Measurements from ENCODE around the gene TRAF1. TPM values are rescaled to one million over a fixed set of nuclear protein-coding genes. Genes with fewer than 3 reads are reported as not detected.
A peak's percentile ranks its signal among the peaks of the same experiment; 100 is the strongest.

Gene TRAF1
- total and polyA plus RNA-seq, 8 donors, result 1.3 to 8.1 (median 2.4) TPM

GRCh38 chr9:120878188-120879130, 48.1 kb downstream of the TRAF1 start:
- no peaks in the 10 kb centered on the region for H3K4me1 ChIP-seq
- no peaks in the 10 kb centered on the region for H3K36me3 ChIP-seq
- WGBS, 2 donors, result 75 to 77% methylated on average over 8 of the region's 8 CpGs
- H3K27ac ChIP-seq, result no peak overlapping the region
- TF ChIP-seq CTCF (IDR thresholded peaks at IDR 0.05), result no peak
- no peaks in the 10 kb centered on the region for H3K27me3 ChIP-seq
- no peaks in the 10 kb centered on the region for H3K9me3 ChIP-seq
- H3K4me3 ChIP-seq, result no peak overlapping the region
- DNase-seq, result no peak
- intact Hi-C loops (cut with DNase I), result loop anchor here in 1 of 3 donors (10.0 kb wide), 1 partner anchor 46 kb away; the partner anchor contains the start of gene TRAF1
- FAIRE-seq, result no peak
- no peak for ATAC-seq

- FAIRE-seq (no peak), DNase-seq (peak in 5 of 6 donors; percentile 30 to 83 (median 52)), ATAC-seq (peak; percentile 11 to 60 (median 54))
- WGBS, 2 donors, result 2 to 5% methylated on average over 32 to 63 of the region's 63 CpGs
- TF ChIP-seq CTCF (IDR thresholded peaks at IDR 0.05), result no peak
- Histone ChIP-seq H3K9me3 (no peaks in the 10 kb centered on the region), H3K4me3 (peak overlapping the region in 3 of 4 donors; percentile 39 to 69 (median 53)), H3K27me3 (no peaks in the 10 kb centered on the region), H3K36me3 (no peaks in the 10 kb centered on the region), H3K27ac (peak overlapping the region in 2 of 4 donors; percentile 12 to 71), H3K4me1 (no peaks in the 10 kb centered on the region)
- intact Hi-C loops (cut with DNase I), result loop anchor here in 1 of 3 donors (10.0 kb wide), 1 partner anchor 47 kb away; the partner anchor contains the start of gene TRAF1
Measured at GRCh38 chr9:120877276-120878034, 49.1 kb downstream of the TRAF1 start.

GRCh38 chr9:120876842-120877240, 49.8 kb downstream of the TRAF1 start, which contains the start of gene PHF19:
Gene PHF19, minus strand, starts transcription at chr9:120877188. Its CDS starts 2,447 bp downstream, at chr9:120874741.
- intact Hi-C loops (cut with DNase I), result loop anchor here in 1 of 3 donors (10.0 kb wide), 1 partner anchor 48 kb away; the partner anchor contains the start of gene TRAF1
- no peaks in the 10 kb centered on the region for H3K9me3 ChIP-seq
- no peaks in the 10 kb centered on the region for H3K36me3 ChIP-seq
- peak within 1 kb of the TSS; percentile 39 to 69 (median 48) for H3K4me3 ChIP-seq
- no peak for TF ChIP-seq CTCF (IDR thresholded peaks at IDR 0.05)
- DNase-seq (peak in 1 of 6 donors; percentile 64), FAIRE-seq (no peak), ATAC-seq (peak; percentile 6 to 32 (median 22))
- peak within 1 kb of the TSS; percentile 31 to 75 (median 62) for H3K27ac ChIP-seq
- H3K4me1 ChIP-seq, result no peaks in the 10 kb centered on the region
- H3K27me3 ChIP-seq, result no peaks in the 10 kb centered on the region
- WGBS, 2 donors, result 0% methylated on average over 32 to 40 of the region's 45 CpGs

- H3K27ac ChIP-seq, result peak overlapping the region; percentile 31 to 75 (median 62)
- DNase-seq (peak; percentile 46 to 84 (median 70)), ATAC-seq (peak; percentile 76 to 83 (median 81)), FAIRE-seq (no peak)
- H3K27me3 ChIP-seq, result no peaks in the 10 kb centered on the region
- peak overlapping the region; percentile 39 to 69 (median 48) for H3K4me3 ChIP-seq
- no peaks in the 10 kb centered on the region for H3K4me1 ChIP-seq
- TF ChIP-seq CTCF (IDR thresholded peaks at IDR 0.05), result no peak
- no peaks in the 10 kb centered on the region for H3K9me3 ChIP-seq
- WGBS, 2 donors, result 1 to 2% methylated on average over 60 to 65 of the region's 65 CpGs
- H3K36me3 ChIP-seq, result no peaks in the 10 kb centered on the region
- intact Hi-C loops (cut with DNase I), result loop anchor here in 1 of 3 donors (10.0 kb wide), 1 partner anchor 49 kb away; the partner anchor contains the start of gene TRAF1
Measured at GRCh38 chr9:120875954-120876841, 50.4 kb downstream of the TRAF1 start.

Measured in pancreas (tissue), 10 donors.